HepG2 (cell line): ENCODE results near the gene CTSA. TPM values are rescaled to one million over a fixed set of nuclear protein-coding genes. Genes with fewer than 3 reads are reported as not detected.

Experiments
- CBX1 ChIP-seq: IDR thresholded peaks from one replicate; pipeline ENCODE4 v1.6.1; 2016; ENCODE audit warnings: antibody characterized with exemption, low read depth
- CENPT ChIP-seq: sonication (generic); formaldehyde crosslinking; IDR thresholded peaks from 2 replicates; pipeline ENCODE4 v1.8.0; 2022; ENCODE audit warnings: low read depth, mild to moderate bottlenecking, moderate library complexity, missing genetic modification reagents
- ELF4 ChIP-seq: sonication (generic); formaldehyde crosslinking; IDR thresholded peaks from 2 replicates; pipeline ENCODE4 v1.5.0; 2020; ENCODE audit warnings: missing genetic modification reagents, mild to moderate bottlenecking, moderate library complexity, borderline replicate concordance
- GFI1 ChIP-seq: sonication (generic); formaldehyde crosslinking; IDR thresholded peaks from 2 replicates; pipeline ENCODE4 v1.5.0; 2020; ENCODE audit warnings: missing genetic modification reagents, mild to moderate bottlenecking, borderline replicate concordance
- HHEX ChIP-seq: IDR thresholded peaks from 2 replicates; pipeline ENCODE4 v1.6.1; 2016; ENCODE audit warnings: control low read depth
- MED1 ChIP-seq: sonication (generic); formaldehyde crosslinking; IDR thresholded peaks from 2 replicates; pipeline ENCODE4 v1.4.0; 2020; ENCODE audit warnings: missing genetic modification reagents
- NCOA5 ChIP-seq: sonication (generic); formaldehyde crosslinking; IDR thresholded peaks from 2 replicates; pipeline ENCODE4 v1.4.0; 2020; ENCODE audit warnings: missing genetic modification reagents
- NCOR1 ChIP-seq: fragments of 200-600 bp; sonication (generic); IDR thresholded peaks from 2 replicates; pipeline ENCODE4 v1.7.0; 2017; ENCODE audit warnings: antibody characterized with exemption, low read length, borderline replicate concordance
- NFE2L1 ChIP-seq: sonication (generic); formaldehyde crosslinking; IDR thresholded peaks from 2 replicates; pipeline ENCODE4 v1.4.0; 2020; ENCODE audit warnings: missing genetic modification reagents, mild to moderate bottlenecking, borderline replicate concordance
- NFIB ChIP-seq: sonication (generic); formaldehyde crosslinking; IDR thresholded peaks from 2 replicates; pipeline ENCODE4 v1.9.0; 2021; ENCODE audit warnings: missing genetic modification reagents, mild to moderate bottlenecking, borderline replicate concordance
- SATB2 ChIP-seq: sonication (generic); formaldehyde crosslinking; IDR thresholded peaks from 2 replicates; pipeline ENCODE4 v1.5.0; 2020; ENCODE audit warnings: missing genetic modification reagents
- SIX1 ChIP-seq: sonication (generic); formaldehyde crosslinking; IDR thresholded peaks from 2 replicates; pipeline ENCODE4 v1.4.0; 2020; ENCODE audit warnings: missing genetic modification reagents, borderline replicate concordance
- TSC22D2 ChIP-seq: sonication (generic); formaldehyde crosslinking; IDR thresholded peaks from 2 replicates; pipeline ENCODE4 v1.5.1; 2020; ENCODE audit warnings: missing genetic modification reagents, mild to moderate bottlenecking, borderline replicate concordance
- ZBTB8A ChIP-seq: sonication (generic); formaldehyde crosslinking; IDR thresholded peaks from 2 replicates; pipeline ENCODE4 v1.4.0; 2020; ENCODE audit warnings: mild to moderate bottlenecking, low read depth, missing genetic modification reagents, borderline replicate concordance
- ZFY ChIP-seq: sonication (generic); formaldehyde crosslinking; IDR thresholded peaks from 2 replicates; pipeline ENCODE4 v1.4.0; 2020; ENCODE audit warnings: missing genetic modification reagents
- ZNF101 ChIP-seq: sonication (generic); formaldehyde crosslinking; IDR thresholded peaks from 2 replicates; pipeline ENCODE4 v1.4.0; 2020; ENCODE audit warnings: mild to moderate bottlenecking, low read depth, missing genetic modification reagents, borderline replicate concordance
- ZNF234 ChIP-seq: sonication (generic); formaldehyde crosslinking; conservative IDR thresholded peaks from 2 replicates; pipeline ENCODE4 v1.5.1; 2020; ENCODE audit warnings: mild to moderate bottlenecking, missing genetic modification reagents
- ZNF3 ChIP-seq: IDR thresholded peaks from 2 replicates; pipeline ENCODE4 v1.7.0; 2017; ENCODE audit warnings: inconsistent platforms
- ZNF747 ChIP-seq: sonication (generic); formaldehyde crosslinking; IDR thresholded peaks from 2 replicates; pipeline ENCODE4 v1.8.1; 2023; ENCODE audit warnings: missing genetic modification reagents, mild to moderate bottlenecking, borderline replicate concordance
- polyA plus RNA-seq, 8 experiments: library from polyadenylated mRNA; depleted of rRNA in 3 of 8; stranded (reverse) in 7 of 8; unstranded in 1 of 8; fragments of >200 nt; fragmentation: Illumina TruSeq in 4 of 8; extraction: Trizol in 4 of 8; gene quantifications; 2 replicates each; pipeline versions ENCODE4 v1.2.1 to v1.2.3, GENCODE V29; 2011 to 2016; ENCODE audit warnings: low read depth in 4 of 8, missing spikeins in 1 of 8, mixed read lengths in 1 of 8; ENCODE audit not compliant: insufficient read depth in 1 of 8
- total RNA-seq, 5 experiments: library from RNA; depleted of rRNA; stranded (reverse); fragments of >200 nt; fragmentation: Illumina TruSeq; extraction: Trizol; gene quantifications; 2 replicates each; pipeline ENCODE4 v1.2.3, GENCODE V29; 2016; ENCODE audit warnings: low read depth in 1 of 5
- TF ChIP-seq, protein P1 (sequence below): sonication (generic); formaldehyde crosslinking; IDR thresholded peaks from 2 replicates; pipeline ENCODE4 v1.8.1; 2023; ENCODE audit warnings: missing genetic modification reagents, mild to moderate bottlenecking, borderline replicate concordance
- TF ChIP-seq, protein P2 (sequence below): sonication (generic); formaldehyde crosslinking; IDR thresholded peaks from 2 replicates; pipeline ENCODE4 v1.8.0; 2022; ENCODE audit warnings: missing genetic modification reagents, mild to moderate bottlenecking, borderline replicate concordance
- TF ChIP-seq, protein P3 (sequence below): sonication (generic); formaldehyde crosslinking; IDR thresholded peaks from 2 replicates; pipeline ENCODE4 v1.4.0; 2020; ENCODE audit warnings: mild to moderate bottlenecking, missing genetic modification reagents
- TF ChIP-seq, protein P4 (sequence below): sonication (generic); formaldehyde crosslinking; IDR thresholded peaks from 2 replicates; pipeline ENCODE4; 2020; ENCODE audit warnings: missing genetic modification reagents, mild to moderate bottlenecking, borderline replicate concordance
- TF ChIP-seq, protein P5 (sequence below): sonication (generic); formaldehyde crosslinking; IDR thresholded peaks from 2 replicates; pipeline ENCODE4 v1.4.0; 2020; ENCODE audit warnings: mild to moderate bottlenecking, missing genetic modification reagents, borderline replicate concordance

CTSA gene
- total and polyA plus RNA-seq, 2 of the 13 experiments (the other 11 are each of a cell fraction or from before 2014, with no cell fraction given), result 202 to 231 TPM

DNA sequence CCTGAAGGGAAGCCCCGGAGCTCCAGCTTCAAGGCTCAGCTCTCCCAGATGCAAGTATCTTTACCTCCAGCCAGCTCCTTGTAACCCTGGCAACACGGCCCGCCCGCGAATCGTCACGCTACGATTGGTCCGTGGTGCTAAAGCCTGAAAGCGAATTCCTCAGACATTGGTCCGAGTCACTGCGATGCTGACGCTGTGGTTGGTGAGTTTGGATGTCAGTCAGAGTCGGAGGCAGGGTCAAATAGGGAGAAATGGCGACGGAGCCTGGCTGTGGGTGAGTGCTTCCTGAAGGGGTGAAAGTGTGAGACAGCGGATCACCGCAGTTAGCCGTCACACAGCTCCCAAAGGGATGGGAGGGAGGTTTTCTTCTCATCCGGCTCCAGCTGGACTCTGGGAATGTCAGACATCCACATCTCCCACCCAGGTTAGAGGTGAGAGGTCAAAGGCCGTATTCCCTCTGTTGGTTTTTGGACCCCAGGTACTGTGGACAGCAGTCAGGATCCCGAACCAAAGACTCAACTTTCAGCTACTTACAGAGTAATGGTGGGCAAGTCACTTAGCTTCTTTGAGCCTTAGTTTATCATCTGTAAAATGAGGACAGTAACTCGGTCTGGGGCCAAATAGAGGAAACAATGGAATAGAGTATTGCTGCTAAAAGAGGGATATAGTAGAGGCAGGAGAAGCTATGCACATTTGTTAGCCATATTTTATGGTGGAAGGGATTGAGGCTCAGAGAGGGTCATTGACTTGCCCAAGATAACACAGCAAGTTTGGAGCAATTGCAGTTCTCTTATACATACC lies 9.9 kb upstream of the CTSA start, which contains the start of gene ZSWIM1 (continued):
- TF ChIP-seq MED1, result peak; percentile 71; the same call in 1 of the 2 replicates
- peak; percentile 85 for TF ChIP-seq NCOR1
- no peak; the same call in 1 of the 2 replicates for TF ChIP-seq SATB2 (CRISPR knock-in tag)
- TF ChIP-seq ZNF747 (CRISPR knock-in tag), result no peak
- peak; percentile 50; the same call in 1 of the 2 replicates for TF ChIP-seq SIX1 (CRISPR knock-in tag)
- no peak for TF ChIP-seq CBX1
- no peak for TF ChIP-seq ZNF234 (CRISPR knock-in tag)
- TF ChIP-seq, protein P1, sequence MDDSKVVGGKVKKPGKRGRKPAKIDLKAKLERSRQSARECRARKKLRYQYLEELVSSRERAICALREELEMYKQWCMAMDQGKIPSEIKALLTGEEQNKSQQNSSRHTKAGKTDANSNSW, result no peak
- no peak for TF ChIP-seq ELF4 (CRISPR knock-in tag)
- no peak for TF ChIP-seq NCOA5
- TF ChIP-seq NFE2L1 (CRISPR knock-in tag), result no peak
- TF ChIP-seq ZFY (CRISPR knock-in tag), result peak; percentile 82
- TF ChIP-seq, protein P2, sequence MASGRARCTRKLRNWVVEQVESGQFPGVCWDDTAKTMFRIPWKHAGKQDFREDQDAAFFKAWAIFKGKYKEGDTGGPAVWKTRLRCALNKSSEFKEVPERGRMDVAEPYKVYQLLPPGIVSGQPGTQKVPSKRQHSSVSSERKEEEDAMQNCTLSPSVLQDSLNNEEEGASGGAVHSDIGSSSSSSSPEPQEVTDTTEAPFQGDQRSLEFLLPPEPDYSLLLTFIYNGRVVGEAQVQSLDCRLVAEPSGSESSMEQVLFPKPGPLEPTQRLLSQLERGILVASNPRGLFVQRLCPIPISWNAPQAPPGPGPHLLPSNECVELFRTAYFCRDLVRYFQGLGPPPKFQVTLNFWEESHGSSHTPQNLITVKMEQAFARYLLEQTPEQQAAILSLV (CRISPR knock-in tag), result no peak
- TF ChIP-seq, protein P3, sequence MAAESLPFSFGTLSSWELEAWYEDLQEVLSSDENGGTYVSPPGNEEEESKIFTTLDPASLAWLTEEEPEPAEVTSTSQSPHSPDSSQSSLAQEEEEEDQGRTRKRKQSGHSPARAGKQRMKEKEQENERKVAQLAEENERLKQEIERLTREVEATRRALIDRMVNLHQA, result no peak
- 0 out of 2 replicates have a peak, but pooled peaks have one; percentile 20 for TF ChIP-seq HHEX (CRISPR knock-in tag)
- no peak for TF ChIP-seq ZNF101 (CRISPR knock-in tag)
- no peak for TF ChIP-seq CENPT (CRISPR knock-in tag)
- no peak for TF ChIP-seq GFI1
- TF ChIP-seq, protein P4, sequence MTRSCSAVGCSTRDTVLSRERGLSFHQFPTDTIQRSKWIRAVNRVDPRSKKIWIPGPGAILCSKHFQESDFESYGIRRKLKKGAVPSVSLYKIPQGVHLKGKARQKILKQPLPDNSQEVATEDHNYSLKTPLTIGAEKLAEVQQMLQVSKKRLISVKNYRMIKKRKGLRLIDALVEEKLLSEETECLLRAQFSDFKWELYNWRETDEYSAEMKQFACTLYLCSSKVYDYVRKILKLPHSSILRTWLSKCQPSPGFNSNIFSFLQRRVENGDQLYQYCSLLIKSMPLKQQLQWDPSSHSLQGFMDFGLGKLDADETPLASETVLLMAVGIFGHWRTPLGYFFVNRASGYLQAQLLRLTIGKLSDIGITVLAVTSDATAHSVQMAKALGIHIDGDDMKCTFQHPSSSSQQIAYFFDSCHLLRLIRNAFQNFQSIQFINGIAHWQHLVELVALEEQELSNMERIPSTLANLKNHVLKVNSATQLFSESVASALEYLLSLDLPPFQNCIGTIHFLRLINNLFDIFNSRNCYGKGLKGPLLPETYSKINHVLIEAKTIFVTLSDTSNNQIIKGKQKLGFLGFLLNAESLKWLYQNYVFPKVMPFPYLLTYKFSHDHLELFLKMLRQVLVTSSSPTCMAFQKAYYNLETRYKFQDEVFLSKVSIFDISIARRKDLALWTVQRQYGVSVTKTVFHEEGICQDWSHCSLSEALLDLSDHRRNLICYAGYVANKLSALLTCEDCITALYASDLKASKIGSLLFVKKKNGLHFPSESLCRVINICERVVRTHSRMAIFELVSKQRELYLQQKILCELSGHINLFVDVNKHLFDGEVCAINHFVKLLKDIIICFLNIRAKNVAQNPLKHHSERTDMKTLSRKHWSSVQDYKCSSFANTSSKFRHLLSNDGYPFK (CRISPR knock-in tag), result peak; percentile 89
- peak; percentile 52; the same call in 1 of the 2 replicates for TF ChIP-seq ZNF3
- no peak for TF ChIP-seq ZBTB8A (CRISPR knock-in tag)
- TF ChIP-seq NFIB (CRISPR knock-in tag), result no peak
- TF ChIP-seq TSC22D2, result peak; percentile 42; the same call in 1 of the 2 replicates
- TF ChIP-seq, protein P5, sequence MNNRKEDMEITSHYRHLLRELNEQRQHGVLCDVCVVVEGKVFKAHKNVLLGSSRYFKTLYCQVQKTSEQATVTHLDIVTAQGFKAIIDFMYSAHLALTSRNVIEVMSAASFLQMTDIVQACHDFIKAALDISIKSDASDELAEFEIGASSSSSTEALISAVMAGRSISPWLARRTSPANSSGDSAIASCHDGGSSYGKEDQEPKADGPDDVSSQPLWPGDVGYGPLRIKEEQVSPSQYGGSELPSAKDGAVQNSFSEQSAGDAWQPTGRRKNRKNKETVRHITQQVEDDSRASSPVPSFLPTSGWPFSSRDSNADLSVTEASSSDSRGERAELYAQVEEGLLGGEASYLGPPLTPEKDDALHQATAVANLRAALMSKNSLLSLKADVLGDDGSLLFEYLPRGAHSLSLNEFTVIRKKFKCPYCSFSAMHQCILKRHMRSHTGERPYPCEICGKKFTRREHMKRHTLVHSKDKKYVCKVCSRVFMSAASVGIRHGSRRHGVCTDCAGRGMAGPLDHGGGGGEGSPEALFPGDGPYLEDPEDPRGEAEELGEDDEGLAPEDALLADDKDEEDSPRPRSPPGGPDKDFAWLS, result no peak
